Endothelial cell (in vitro differentiated cells): ENCODE results near the gene RNASEL. TPM values are rescaled to one million over a fixed set of nuclear protein-coding genes. Genes with fewer than 3 reads are reported as not detected.

ENCODE experiments used
- DNase-seq: peaks from one replicate; pipeline ENCODE4 v3.0.0; 2021; ENCODE audit warnings: low spot score
- H3K27ac Mint-ChIP-seq: one replicate; pipeline ENCODE4 v1.8.0; 2021; ENCODE audit warnings: mixed read lengths, inconsistent platforms; ENCODE audit not compliant: unreplicated experiment
- H3K27me3 Mint-ChIP-seq: one replicate; pipeline ENCODE4 v1.8.0; 2021; ENCODE audit warnings: mild to moderate bottlenecking, moderate library complexity, mixed read lengths, inconsistent platforms; ENCODE audit not compliant: unreplicated experiment
- H3K36me3 Mint-ChIP-seq: one replicate; pipeline ENCODE4 v1.8.0; 2021; ENCODE audit warnings: mild to moderate bottlenecking, low read depth, mixed read lengths, inconsistent platforms; ENCODE audit not compliant: unreplicated experiment
- H3K4me1 Mint-ChIP-seq: one replicate; pipeline ENCODE4 v1.8.0; 2021; ENCODE audit warnings: mild to moderate bottlenecking, mixed read lengths, inconsistent platforms; ENCODE audit not compliant: unreplicated experiment
- H3K4me3 Mint-ChIP-seq: one replicate; pipeline ENCODE4 v1.8.0; 2021; ENCODE audit warnings: mild to moderate bottlenecking, mixed read lengths, inconsistent platforms; ENCODE audit not compliant: unreplicated experiment
- H3K9me3 Mint-ChIP-seq: one replicate; pipeline ENCODE4 v1.8.0; 2021; ENCODE audit warnings: mixed read lengths, inconsistent platforms; ENCODE audit not compliant: unreplicated experiment
- total RNA-seq: library from RNA; stranded (reverse); fragmentation: NEBNext Ultra II Directional; extraction: Animal tissue kit (Norgen Biotek cat#: 25700); gene quantifications from one replicate; pipeline ENCODE4 v1.2.1, GENCODE V29; 2021; ENCODE audit not compliant: unreplicated experiment
- TF ChIP-seq, protein P1 (sequence below): fragments of 200-600 bp; sonication (generic); IDR thresholded peaks from one replicate; pipeline ENCODE4 v1.5.0; 2021; ENCODE audit warnings: antibody characterized with exemption; ENCODE audit not compliant: unreplicated experiment

The RNASEL gene
- total RNA-seq, 1 donor from 2014 or later, result 2.3 TPM

DNA sequence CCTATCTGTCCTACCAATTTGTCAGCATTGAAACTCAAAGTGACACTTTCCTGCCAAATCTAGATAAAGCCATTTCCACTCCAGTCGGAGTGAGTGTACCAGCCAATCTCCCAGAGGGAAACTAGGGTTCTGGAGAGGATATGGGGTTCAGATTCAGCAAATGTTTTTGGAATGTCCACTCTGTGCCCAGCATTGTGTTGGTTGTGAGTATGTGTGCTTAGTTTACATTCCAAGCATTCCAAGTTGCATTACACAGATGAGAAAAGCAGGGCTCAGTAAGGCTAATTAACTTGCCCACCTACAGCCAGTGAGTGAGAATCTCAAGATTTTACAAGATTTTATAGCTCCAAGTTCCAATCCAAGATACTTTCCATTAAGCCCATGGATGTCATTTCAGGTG, 41.5 kb upstream of the RNASEL start:
- peak overlapping the region; percentile 86 for H3K27ac Mint-ChIP-seq
- no peaks in the 10 kb centered on the region for H3K9me3 Mint-ChIP-seq
- DNase-seq, result no peak
- TF ChIP-seq, protein P1, sequence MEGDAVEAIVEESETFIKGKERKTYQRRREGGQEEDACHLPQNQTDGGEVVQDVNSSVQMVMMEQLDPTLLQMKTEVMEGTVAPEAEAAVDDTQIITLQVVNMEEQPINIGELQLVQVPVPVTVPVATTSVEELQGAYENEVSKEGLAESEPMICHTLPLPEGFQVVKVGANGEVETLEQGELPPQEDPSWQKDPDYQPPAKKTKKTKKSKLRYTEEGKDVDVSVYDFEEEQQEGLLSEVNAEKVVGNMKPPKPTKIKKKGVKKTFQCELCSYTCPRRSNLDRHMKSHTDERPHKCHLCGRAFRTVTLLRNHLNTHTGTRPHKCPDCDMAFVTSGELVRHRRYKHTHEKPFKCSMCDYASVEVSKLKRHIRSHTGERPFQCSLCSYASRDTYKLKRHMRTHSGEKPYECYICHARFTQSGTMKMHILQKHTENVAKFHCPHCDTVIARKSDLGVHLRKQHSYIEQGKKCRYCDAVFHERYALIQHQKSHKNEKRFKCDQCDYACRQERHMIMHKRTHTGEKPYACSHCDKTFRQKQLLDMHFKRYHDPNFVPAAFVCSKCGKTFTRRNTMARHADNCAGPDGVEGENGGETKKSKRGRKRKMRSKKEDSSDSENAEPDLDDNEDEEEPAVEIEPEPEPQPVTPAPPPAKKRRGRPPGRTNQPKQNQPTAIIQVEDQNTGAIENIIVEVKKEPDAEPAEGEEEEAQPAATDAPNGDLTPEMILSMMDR, result no peak
- H3K36me3 Mint-ChIP-seq, result no peaks in the 10 kb centered on the region
- peaks cover 75% of the 10 kb centered on the region for H3K4me1 Mint-ChIP-seq
- peaks cover 2% of the 10 kb centered on the region for H3K27me3 Mint-ChIP-seq
- no peak overlapping the region for H3K4me3 Mint-ChIP-seq

DNA sequence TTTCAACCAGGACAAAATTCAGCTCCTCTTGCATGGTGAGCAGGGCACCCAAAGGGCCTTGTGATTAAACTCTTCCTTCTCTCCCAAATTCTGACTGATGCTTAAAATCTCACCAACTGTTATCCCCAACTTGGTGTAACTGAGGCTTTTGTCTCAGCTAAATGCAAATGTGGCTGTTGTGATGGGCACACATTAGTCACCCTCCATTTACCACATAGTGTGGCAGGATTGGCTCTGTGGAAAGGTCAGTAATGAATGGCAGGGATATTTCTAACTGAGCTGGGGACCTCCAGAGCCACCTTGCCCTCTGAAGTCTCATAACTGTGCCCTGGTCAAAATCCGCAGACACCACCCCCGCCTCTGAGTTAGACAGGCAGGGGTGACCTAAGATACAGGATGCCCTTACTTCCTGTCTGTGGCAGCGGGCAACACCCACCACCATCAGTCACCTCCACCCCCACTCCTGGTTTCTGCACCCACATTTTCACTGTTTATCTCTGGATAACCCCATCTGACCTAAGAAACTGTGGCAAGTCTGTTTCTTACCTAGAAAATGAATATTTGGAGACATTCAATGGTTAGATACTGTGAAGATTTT, 40.5 kb upstream of the RNASEL start:
- Mint-ChIP-seq H3K27me3 (peaks cover 2% of the 10 kb centered on the region), H3K36me3 (no peaks in the 10 kb centered on the region), H3K4me1 (peaks cover 84% of the 10 kb centered on the region), H3K27ac (peak overlapping the region; percentile 54), H3K9me3 (no peaks in the 10 kb centered on the region), H3K4me3 (no peak overlapping the region)
- TF ChIP-seq, protein P1, result no peak
- no peak for DNase-seq

DNA sequence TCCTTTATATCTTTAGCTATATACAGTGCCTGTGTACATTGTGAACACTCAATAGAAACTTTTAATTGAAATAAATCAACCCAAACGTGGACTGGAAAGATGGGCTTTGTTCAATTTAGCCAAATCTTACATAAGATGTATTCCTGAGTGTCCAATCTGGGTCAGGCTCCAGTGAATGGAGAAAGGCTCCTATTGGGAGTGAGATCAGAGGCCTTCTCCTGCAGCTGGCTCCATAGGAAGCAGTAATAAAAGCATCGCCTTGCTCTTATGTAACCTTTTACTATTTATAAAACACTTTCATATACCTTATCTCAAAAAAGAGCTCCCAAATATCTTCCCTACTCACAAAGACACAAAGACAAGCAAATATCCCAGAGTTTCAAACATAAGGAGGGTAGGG, 40.0 kb upstream of the RNASEL start:
- TF ChIP-seq, protein P1, result no peak
- Mint-ChIP-seq H3K9me3 (no peaks in the 10 kb centered on the region), H3K4me1 (peaks cover 86% of the 10 kb centered on the region), H3K27ac (peak overlapping the region; percentile 1), H3K36me3 (no peaks in the 10 kb centered on the region), H3K27me3 (peaks cover 2% of the 10 kb centered on the region), H3K4me3 (no peak overlapping the region)
- DNase-seq, result no peak

DNA sequence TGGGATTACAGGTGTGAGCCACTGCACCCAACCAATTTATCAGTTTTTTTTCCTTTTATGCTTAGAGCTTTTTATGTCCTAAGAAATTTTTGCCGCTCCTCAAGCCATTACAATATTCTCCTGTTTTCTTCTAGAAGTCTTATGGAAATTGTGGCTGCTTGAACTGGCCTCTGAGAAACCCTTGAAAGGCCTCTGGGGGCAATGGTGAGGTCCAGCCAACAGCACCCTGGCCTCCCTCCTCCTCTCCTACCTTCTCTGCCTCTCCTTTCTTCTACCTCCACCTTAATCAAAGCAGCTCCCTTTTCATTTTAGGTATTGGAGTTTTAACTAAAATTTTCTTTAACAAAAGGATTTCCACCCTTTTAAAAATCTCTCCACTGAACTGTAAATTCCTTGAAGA, 39.6 kb upstream of the RNASEL start:
- H3K4me3 Mint-ChIP-seq, result no peak overlapping the region
- TF ChIP-seq, protein P1, result no peak
- no peak for DNase-seq
- H3K4me1 Mint-ChIP-seq, result peaks cover 85% of the 10 kb centered on the region
- no peak overlapping the region for H3K27ac Mint-ChIP-seq
- H3K36me3 Mint-ChIP-seq, result no peaks in the 10 kb centered on the region
- H3K9me3 Mint-ChIP-seq, result no peaks in the 10 kb centered on the region
- peaks cover 2% of the 10 kb centered on the region for H3K27me3 Mint-ChIP-seq

DNA sequence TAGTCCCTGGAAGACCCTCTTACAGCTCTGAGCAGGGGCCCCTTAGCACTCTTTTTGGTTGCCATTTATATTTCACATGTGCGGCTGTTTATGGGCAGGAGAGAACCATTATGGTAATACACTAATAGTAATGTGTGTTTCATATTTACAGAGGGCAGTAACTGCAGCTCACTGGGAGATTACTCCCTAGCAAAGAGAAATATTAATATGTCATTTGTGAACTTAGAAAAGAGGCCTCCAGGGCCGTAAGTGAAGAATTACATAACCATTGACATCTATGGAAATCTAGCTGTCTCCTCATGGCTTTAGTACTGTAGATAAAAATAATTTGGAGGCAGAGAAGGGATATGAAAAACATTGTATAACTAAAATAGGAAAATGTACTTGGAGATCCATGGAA, 38.6 kb upstream of the RNASEL start:
- Mint-ChIP-seq H3K27me3 (peaks cover 5% of the 10 kb centered on the region), H3K4me1 (peaks cover 84% of the 10 kb centered on the region), H3K36me3 (no peaks in the 10 kb centered on the region), H3K9me3 (no peaks in the 10 kb centered on the region), H3K27ac (peak overlapping the region; percentile 34), H3K4me3 (no peak overlapping the region)
- no peak for DNase-seq
- TF ChIP-seq, protein P1, result no peak
